ENCODE measurements around the gene BCCIP.

DNA sequence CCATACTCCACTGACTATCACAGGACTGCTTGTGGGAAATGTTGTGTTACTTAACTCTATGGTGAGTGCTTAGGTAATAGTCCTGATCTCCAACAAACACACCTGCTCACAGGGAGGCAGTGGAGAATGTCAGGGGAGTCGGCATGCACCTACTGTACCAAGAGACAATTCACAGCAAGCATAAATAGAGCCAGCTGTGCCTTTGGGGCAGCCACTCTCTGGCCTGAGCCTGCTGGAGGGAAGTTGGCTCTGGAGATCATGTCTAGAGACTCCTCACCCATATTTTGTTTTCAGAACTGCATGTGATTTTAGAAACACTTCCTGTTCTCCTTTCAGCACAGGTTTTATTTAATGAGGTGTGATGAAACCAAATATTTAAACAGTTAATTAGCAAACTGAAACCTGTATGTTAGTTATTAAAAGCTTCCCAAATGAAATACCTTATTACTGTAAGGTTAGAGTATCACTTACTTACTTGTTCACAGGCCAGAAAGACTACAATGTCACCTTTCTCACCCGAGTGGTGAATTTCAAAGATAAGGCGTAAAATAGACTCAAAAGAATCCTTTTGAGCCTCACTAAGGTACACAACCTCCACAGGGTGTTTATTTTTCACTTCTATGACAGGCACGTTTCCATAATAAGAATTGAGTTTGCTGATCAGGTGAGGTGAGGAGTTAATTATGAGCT, 35.9 kb downstream of the BCCIP start:
- TF ChIP-seq, protein P1, sequence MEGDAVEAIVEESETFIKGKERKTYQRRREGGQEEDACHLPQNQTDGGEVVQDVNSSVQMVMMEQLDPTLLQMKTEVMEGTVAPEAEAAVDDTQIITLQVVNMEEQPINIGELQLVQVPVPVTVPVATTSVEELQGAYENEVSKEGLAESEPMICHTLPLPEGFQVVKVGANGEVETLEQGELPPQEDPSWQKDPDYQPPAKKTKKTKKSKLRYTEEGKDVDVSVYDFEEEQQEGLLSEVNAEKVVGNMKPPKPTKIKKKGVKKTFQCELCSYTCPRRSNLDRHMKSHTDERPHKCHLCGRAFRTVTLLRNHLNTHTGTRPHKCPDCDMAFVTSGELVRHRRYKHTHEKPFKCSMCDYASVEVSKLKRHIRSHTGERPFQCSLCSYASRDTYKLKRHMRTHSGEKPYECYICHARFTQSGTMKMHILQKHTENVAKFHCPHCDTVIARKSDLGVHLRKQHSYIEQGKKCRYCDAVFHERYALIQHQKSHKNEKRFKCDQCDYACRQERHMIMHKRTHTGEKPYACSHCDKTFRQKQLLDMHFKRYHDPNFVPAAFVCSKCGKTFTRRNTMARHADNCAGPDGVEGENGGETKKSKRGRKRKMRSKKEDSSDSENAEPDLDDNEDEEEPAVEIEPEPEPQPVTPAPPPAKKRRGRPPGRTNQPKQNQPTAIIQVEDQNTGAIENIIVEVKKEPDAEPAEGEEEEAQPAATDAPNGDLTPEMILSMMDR (IDR thresholded peaks at IDR 0.05; ENCODE audit: low read depth, low read length) = no peak
- no peak for TF ChIP-seq MAX (IDR thresholded peaks at IDR 0.05; ENCODE audit: low read depth, low read length)
- TF ChIP-seq POLR2A (IDR thresholded peaks at IDR 0.05; ENCODE audit: extremely low read depth, insufficient read length) = no peak
- no peak for TF ChIP-seq MYC (IDR thresholded peaks at IDR 0.05; ENCODE audit: low read depth, low read length)
